OCI-LY1 (cell line): Measurements from ENCODE around the gene TTC23.

Experiments used
- H2AFZ ChIP-seq: fragments of 200-600 bp; sonication (generic), shearing (Covaris generic); 2 replicates; pipeline ENCODE4 v1.6.0; 2014; ENCODE audit warnings: antibody characterized with exemption, mild to moderate bottlenecking, low read length
- H3F3A ChIP-seq: fragments of 200-600 bp; sonication (generic), shearing (Covaris generic); 2 replicates; pipeline ENCODE4 v1.6.0; 2014; ENCODE audit warnings: mild to moderate bottlenecking, antibody characterized with exemption, low read length, moderate library complexity; ENCODE audit not compliant: insufficient read depth
- H3K27ac ChIP-seq: fragments of 200-600 bp; sonication (generic); 2 replicates; pipeline ENCODE4 v1.5.1; 2014; ENCODE audit warnings: low read length, mixed run types, mild to moderate bottlenecking, low read depth; ENCODE audit not compliant: poor library complexity, severe bottlenecking
- H3K27me3 ChIP-seq: fragments of 200-600 bp; sonication (generic); 2 replicates; pipeline ENCODE4 v1.6.0; 2014; ENCODE audit warnings: antibody characterized with exemption, mild to moderate bottlenecking, low read length, moderate library complexity; ENCODE audit not compliant: insufficient read depth
- H3K36me3 ChIP-seq: fragments of 200-600 bp; sonication (generic); 2 replicates; pipeline ENCODE4 v1.6.1; 2014; ENCODE audit warnings: mild to moderate bottlenecking, antibody characterized with exemption, low read length, moderate library complexity, mixed read lengths; ENCODE audit not compliant: insufficient read depth
- H3K4me1 ChIP-seq: fragments of 200-600 bp; sonication (generic); 2 replicates; pipeline ENCODE4 v1.5.1; 2014; ENCODE audit warnings: mild to moderate bottlenecking, low read length, moderate library complexity; ENCODE audit not compliant: insufficient read depth, severe bottlenecking
- H3K4me2 ChIP-seq: fragments of 200-600 bp; sonication (generic), shearing (Covaris generic); 2 replicates; pipeline ENCODE4 v1.6.1; 2014; ENCODE audit warnings: low read length
- H3K4me3 ChIP-seq: fragments of 200-600 bp; sonication (generic); 2 replicates; pipeline ENCODE4 v1.5.1; 2014; ENCODE audit warnings: low read length, low read depth, mild to moderate bottlenecking, mixed read lengths; ENCODE audit not compliant: poor library complexity, severe bottlenecking
- H3K79me2 ChIP-seq: fragments of 200-600 bp; shearing (Covaris generic); 2 replicates; pipeline ENCODE4 v1.6.1; 2016; ENCODE audit warnings: mixed run types, low read length, mixed read lengths; ENCODE audit not compliant: insufficient read depth
- H3K9ac ChIP-seq: fragments of 200-600 bp; sonication (generic), shearing (Covaris generic); 2 replicates; pipeline ENCODE4 v1.6.1; 2014; ENCODE audit warnings: mild to moderate bottlenecking, low read length, mixed read lengths
- H3K9me2 ChIP-seq: fragments of 200-600 bp; sonication (generic), shearing (Covaris generic); 2 replicates; pipeline ENCODE4 v1.6.1; 2014; ENCODE audit warnings: low read depth, mild to moderate bottlenecking, low read length, mixed read lengths
- H3K9me3 ChIP-seq: fragments of 200-600 bp; shearing (Covaris generic); 2 replicates; pipeline ENCODE4 v1.6.1; 2014; ENCODE audit warnings: low read length, mixed read lengths
- H4K20me1 ChIP-seq: fragments of 200-600 bp; sonication (generic), shearing (Covaris generic); 2 replicates; pipeline ENCODE4 v1.6.0; 2016; ENCODE audit warnings: mild to moderate bottlenecking, low read length; ENCODE audit not compliant: insufficient read depth
- EZH2 ChIP-seq: fragments of 200-600 bp; sonication (generic), shearing (Covaris generic); IDR thresholded peaks from 2 replicates; pipeline ENCODE4 v1.8.0; 2017; ENCODE audit warnings: borderline replicate concordance, mixed run types, mild to moderate bottlenecking, antibody characterized with exemption, low read length, moderate library complexity, mixed read lengths
- TF ChIP-seq, protein P1 (sequence below): fragments of 200-600 bp; sonication (generic), shearing (Covaris generic); IDR thresholded peaks from 2 replicates; pipeline ENCODE4 v1.5.1; 2017; ENCODE audit warnings: mild to moderate bottlenecking, antibody characterized with exemption, low read length, moderate library complexity, mixed read lengths

TTC23 gene

DNA sequence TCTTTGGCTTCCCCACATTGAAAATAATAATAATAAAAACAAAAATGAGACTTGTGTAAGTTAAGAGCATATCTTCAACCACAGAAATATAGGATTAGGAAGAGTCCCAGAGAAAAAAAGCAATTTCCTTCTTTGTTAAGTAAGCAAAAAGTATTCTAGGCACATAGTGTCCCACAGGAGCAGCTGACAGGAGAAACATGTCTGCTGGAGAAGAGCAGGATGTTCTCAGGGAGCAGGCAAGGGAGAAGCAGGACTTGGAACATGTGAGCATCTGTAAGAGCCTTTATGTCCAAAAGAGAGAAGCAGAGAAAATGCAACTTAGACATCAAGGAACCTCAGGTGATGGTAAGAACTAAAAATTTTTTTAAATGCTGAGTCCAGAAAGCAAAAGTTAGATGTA lies 39.0 kb downstream of the TTC23 start:
- H3K79me2 ChIP-seq, result no peaks in the 10 kb centered on the region
- H3K9me3 ChIP-seq, result no peaks in the 10 kb centered on the region
- no peaks in the 10 kb centered on the region for H3K27me3 ChIP-seq
- no peak overlapping the region for H3K9ac ChIP-seq
- H3K36me3 ChIP-seq, result no peaks in the 10 kb centered on the region
- TF ChIP-seq EZH2, result no peak
- TF ChIP-seq, protein P1, sequence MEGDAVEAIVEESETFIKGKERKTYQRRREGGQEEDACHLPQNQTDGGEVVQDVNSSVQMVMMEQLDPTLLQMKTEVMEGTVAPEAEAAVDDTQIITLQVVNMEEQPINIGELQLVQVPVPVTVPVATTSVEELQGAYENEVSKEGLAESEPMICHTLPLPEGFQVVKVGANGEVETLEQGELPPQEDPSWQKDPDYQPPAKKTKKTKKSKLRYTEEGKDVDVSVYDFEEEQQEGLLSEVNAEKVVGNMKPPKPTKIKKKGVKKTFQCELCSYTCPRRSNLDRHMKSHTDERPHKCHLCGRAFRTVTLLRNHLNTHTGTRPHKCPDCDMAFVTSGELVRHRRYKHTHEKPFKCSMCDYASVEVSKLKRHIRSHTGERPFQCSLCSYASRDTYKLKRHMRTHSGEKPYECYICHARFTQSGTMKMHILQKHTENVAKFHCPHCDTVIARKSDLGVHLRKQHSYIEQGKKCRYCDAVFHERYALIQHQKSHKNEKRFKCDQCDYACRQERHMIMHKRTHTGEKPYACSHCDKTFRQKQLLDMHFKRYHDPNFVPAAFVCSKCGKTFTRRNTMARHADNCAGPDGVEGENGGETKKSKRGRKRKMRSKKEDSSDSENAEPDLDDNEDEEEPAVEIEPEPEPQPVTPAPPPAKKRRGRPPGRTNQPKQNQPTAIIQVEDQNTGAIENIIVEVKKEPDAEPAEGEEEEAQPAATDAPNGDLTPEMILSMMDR, result no peak
- no peaks in the 10 kb centered on the region for H3F3A ChIP-seq
- no peak overlapping the region for H2AFZ ChIP-seq
- H3K9me2 ChIP-seq, result no peaks in the 10 kb centered on the region
- H3K4me3 ChIP-seq, result no peak overlapping the region
- no peaks in the 10 kb centered on the region for H3K4me1 ChIP-seq
- H3K27ac ChIP-seq, result no peak overlapping the region
- no peak overlapping the region for H3K4me2 ChIP-seq
- no peaks in the 10 kb centered on the region for H4K20me1 ChIP-seq

DNA sequence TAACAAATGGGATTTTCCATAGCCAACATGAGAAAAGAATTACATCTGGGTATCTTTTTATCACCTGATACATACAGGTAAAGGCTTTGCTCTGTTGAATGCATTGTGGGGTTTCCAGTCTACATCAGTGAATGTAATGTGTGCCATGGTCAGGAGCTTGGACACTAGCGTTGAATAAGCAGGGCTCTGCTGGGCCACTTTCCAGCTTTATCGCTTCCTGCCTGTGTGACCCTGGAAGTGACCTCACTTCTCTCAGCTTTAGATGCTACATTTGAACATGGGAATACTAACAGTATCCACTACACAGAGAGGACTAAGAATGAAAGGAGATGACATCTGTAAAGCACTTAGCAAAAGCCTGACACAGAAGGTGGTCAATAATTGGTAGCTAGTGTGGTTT lies 40.1 kb downstream of the TTC23 start:
- no peaks in the 10 kb centered on the region for H4K20me1 ChIP-seq
- H3K36me3 ChIP-seq, result no peaks in the 10 kb centered on the region
- no peaks in the 10 kb centered on the region for H3F3A ChIP-seq
- TF ChIP-seq, protein P1, result no peak
- TF ChIP-seq EZH2, result no peak
- no peak overlapping the region for H3K9ac ChIP-seq
- no peaks in the 10 kb centered on the region for H3K27me3 ChIP-seq
- no peaks in the 10 kb centered on the region for H3K79me2 ChIP-seq
- no peak overlapping the region for H3K4me2 ChIP-seq
- no peak overlapping the region for H3K27ac ChIP-seq
- H3K9me3 ChIP-seq, result no peaks in the 10 kb centered on the region
- no peak overlapping the region for H2AFZ ChIP-seq
- H3K4me3 ChIP-seq, result no peak overlapping the region
- no peaks in the 10 kb centered on the region for H3K9me2 ChIP-seq
- H3K4me1 ChIP-seq, result no peaks in the 10 kb centered on the region

DNA sequence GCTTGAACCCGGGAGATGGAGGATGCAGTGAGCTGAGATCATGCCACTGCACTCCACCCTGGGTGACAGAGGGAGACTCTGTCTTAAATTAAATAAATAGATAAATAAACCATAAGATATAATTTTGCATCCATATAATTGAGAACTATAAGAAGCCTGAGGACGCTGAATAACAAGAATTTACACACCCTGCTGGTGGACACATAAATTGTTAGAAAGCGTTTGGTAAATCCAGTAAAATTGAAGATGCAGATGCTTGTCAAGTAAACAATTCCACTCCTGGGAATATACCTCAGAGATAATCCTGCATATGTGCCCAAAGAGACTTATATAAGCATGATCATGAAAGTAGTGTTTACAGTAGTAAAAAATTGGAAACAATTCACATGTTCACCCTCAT lies 41.7 kb downstream of the TTC23 start:
- H3K9ac ChIP-seq, result no peak overlapping the region
- no peaks in the 10 kb centered on the region for H3F3A ChIP-seq
- no peak overlapping the region for H3K4me3 ChIP-seq
- H3K4me1 ChIP-seq, result no peaks in the 10 kb centered on the region
- no peaks in the 10 kb centered on the region for H4K20me1 ChIP-seq
- H3K27me3 ChIP-seq, result no peaks in the 10 kb centered on the region
- H3K36me3 ChIP-seq, result no peaks in the 10 kb centered on the region
- H2AFZ ChIP-seq, result no peak overlapping the region
- H3K4me2 ChIP-seq, result no peak overlapping the region
- H3K9me2 ChIP-seq, result no peaks in the 10 kb centered on the region
- no peak for TF ChIP-seq EZH2
- TF ChIP-seq, protein P1, result no peak
- no peak overlapping the region for H3K27ac ChIP-seq
- H3K79me2 ChIP-seq, result no peaks in the 10 kb centered on the region
- no peaks in the 10 kb centered on the region for H3K9me3 ChIP-seq
